Stimulated activated CD4-positive, alpha-beta T cell treated with anti-CD3 and anti-CD28 coated beads, TNF-alpha, amount 100 ng/mL, for 4 hours (primary cell): Measurements from ENCODE around the gene ASPA.

Experiments
- DNase-seq, 3 experiments: peaks; one replicate each; pipeline ENCODE4 v3.0.0-alpha.2; 2020; ENCODE audit warnings: low read depth in 3 of 3

Gene ASPA

DNA sequence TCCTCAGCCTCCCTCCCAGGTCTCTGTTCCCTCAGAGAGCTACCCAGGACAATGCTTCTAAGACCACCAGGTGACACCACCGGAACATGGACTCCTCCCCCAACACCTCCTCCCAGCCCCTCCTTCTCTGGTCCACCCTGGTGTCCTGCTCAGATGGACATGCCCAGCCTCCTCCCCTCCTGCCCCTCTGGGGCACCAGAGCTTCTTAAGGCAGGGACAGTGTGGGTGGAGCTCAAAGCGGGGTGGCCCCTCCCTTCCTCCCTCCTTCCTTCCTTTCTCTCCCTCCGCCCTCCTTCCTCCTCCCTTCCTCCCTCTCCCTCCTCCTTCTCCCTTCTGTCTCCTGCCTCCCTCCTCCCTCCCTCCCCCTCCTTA is 59.1 kb downstream of the ASPA start:
- DNase-seq = no peak

DNA sequence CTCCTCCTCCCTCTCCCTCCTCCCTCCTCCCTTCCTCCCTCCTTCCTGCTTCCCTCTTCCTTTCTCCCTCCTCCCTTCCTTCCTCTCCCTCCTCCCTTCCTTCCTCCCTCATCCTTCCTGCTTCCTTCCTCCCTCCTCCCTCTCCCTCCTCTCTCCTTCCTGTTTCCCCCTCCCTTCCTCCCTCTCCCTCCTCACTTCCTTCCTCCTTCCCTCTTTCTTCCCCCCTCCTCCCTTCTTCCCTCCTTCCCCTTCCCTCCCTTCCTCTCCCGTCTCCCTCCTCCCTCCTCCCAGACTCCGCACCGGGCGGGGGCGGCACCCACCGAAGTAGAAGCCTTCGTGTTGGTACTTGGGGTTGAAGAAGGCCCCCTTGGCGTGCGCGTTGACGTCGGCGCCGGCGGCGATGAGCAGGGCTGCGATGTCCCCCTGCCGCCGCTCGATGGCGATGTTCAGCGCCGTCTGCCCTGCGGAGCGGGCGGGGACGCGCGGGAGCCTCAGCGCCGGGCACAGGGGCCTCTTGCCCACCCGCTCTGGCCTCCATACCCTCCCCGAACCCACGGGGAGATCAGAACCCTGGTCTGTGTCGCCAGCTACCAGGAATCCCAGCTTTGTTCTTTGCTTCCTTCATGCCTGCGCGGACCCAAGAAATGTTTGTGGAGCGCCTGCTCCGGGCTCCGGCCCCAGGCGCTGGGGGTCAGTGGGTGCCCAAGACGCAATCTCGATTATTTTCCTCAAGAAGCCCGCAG is 59.6 kb downstream of the ASPA start:
- DNase-seq = peak; percentile 5 to 23 (median 13)

- no peak for DNase-seq
Observed at GRCh38 chr17:3536716-3537115, 60.9 kb downstream of the ASPA start.

- DNase-seq = no peak
Observed at GRCh38 chr17:3539881-3540540, 64.2 kb downstream of the ASPA start.

GRCh38 chr17:3542410-3543088 is 66.8 kb downstream of the ASPA start:
- DNase-seq = no peak

- no peak for DNase-seq
Observed at GRCh38 chr17:3543453-3543852, 67.7 kb downstream of the ASPA start.

GRCh38 chr17:3544365-3544764 is 68.6 kb downstream of the ASPA start:
- DNase-seq = no peak

- DNase-seq = no peak
Observed at GRCh38 chr17:3545151-3545550, 69.4 kb downstream of the ASPA start.

- DNase-seq = no peak
Observed at GRCh38 chr17:3546521-3546920, 70.7 kb downstream of the ASPA start.

DNA sequence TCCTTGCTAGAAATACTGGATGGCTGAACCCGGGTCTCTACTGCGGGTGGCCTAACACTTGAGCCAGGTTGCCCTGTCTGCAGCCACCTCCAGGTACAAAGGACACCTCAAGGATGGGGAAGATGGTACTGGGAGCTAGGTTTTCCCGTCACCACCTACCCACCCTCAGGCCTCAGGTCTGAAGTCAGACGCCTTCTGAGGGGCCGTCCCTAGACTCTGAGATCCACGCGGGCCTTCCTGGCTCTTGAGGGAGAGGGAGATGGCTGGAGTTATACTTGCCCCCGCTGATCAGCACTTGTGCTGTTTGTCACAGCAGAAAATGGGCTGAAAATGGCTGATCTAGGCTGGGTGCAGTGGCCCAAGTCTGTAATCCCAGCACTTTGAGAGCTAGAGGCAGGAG is 71.2 kb downstream of the ASPA start:
- DNase-seq = no peak

DNA sequence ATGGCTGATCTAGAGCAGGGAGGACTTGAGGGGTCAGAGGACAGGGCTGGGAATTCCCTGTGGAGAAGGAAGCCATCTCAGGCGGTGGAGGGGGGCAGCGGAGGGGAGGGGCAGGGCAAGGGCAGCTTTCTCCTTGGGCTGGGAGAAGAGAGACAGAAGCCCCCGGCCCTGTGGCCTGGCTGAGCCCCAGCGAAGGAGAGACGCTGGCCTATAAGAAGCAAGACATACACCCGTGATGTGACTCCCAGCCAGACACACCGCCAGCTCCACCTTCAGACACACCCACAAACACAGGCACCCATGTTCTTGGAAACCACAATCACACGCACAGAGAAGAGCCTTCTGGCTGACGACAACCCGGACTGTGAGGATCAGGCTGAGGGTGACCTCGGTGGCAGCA is 71.8 kb downstream of the ASPA start:
- DNase-seq = no peak

GRCh38 chr17:3549610-3550162 is 73.9 kb downstream of the ASPA start:
- DNase-seq = no peak

DNA sequence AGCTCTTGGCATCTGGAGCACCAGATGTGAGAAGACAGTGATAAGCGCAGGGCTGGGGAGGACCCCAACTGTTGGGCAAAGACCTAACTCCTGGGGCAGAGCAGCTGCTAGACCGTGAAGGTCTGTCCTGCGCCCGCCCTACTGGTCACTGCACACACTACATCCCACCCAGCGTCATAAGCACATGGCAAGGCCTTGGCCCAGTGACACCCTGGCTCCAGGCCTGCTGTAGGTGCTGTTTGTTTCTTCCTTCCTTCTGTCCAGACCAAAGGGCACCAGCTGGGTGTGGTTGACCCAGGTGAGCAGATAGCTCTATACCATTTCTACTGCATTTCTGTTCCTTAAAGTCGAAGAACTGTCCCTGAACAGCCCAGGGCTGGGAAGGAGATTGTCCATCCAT is 75.4 kb downstream of the ASPA start:
- DNase-seq = no peak

DNA sequence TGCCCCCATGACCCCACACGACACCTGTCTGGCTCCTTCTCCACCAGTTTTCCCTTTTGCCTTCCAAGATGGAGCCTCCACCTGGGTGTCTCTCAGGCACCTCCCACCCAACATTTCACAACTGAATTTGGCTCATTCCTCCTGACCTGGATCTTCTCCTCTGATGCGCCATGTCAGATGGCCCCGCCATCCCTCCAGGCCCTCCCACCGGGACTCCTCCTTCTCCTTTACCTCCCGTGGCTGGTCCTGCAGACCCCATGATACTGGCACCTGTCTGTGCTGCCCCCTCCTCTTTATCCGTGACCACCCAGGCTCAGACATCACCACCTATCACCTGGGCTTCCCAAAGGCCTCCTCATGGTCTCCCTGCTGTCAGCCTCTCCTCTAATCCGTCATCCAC is 77.1 kb downstream of the ASPA start:
- DNase-seq = no peak
